Mammary epithelial cell (primary cell): Measurements from ENCODE around the gene NOL4L.

Experiments
- CTCF ChIP-seq, 2 donors: IDR thresholded peaks in 1 of 2; conservative IDR thresholded peaks in 1 of 2; 2 replicates each; pipeline ENCODE4 v1.5.1; 2011 to 2012; ENCODE audit warnings: inconsistent platforms in 2 of 2, low read length in 2 of 2, mild to moderate bottlenecking in 2 of 2, control low read depth in 1 of 2, low read depth in 1 of 2; ENCODE audit not compliant: insufficient read depth in 1 of 2; ENCODE audit errors: extremely low read depth in 1 of 2
- EZH2 ChIP-seq: IDR thresholded peaks from 2 replicates; pipeline ENCODE4 v1.6.1; 2012; ENCODE audit warnings: low read length, inconsistent platforms, borderline replicate concordance

GRCh38 chr20:32527447-32528055 is 57.6 kb downstream of the NOL4L start:
- TF ChIP-seq CTCF (conservative IDR thresholded peaks at IDR 0.05 in 1 of 2, IDR thresholded peaks at IDR 0.05 in 1 of 2; ENCODE audit: extremely low read depth in 1 of 2, insufficient read depth in 1 of 2, low read depth in 1 of 2, low read length in 2 of 2) (no peak), EZH2 (no peak)
